ENCODE data around the gene HPSE2.

DNA sequence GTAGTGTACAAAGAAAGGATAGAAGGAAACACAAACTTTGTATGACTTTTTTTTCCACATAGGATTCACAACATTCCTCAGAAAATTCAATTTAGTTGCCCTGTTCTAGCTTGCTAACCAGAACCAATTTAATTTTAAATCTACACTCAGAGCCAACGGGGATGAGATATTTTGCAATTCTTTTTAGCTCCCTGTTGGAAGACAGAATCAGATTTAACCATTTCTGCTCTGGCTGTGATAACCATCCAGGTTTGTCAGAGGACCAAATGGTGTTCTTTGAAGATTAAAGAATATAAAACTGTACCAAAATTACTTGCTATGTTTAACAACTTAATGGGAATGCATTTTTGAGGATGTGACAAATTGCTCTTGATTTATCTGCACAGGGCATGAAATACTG, 319.7 kb downstream of the HPSE2 start:
- TF ChIP-seq, protein P1, sequence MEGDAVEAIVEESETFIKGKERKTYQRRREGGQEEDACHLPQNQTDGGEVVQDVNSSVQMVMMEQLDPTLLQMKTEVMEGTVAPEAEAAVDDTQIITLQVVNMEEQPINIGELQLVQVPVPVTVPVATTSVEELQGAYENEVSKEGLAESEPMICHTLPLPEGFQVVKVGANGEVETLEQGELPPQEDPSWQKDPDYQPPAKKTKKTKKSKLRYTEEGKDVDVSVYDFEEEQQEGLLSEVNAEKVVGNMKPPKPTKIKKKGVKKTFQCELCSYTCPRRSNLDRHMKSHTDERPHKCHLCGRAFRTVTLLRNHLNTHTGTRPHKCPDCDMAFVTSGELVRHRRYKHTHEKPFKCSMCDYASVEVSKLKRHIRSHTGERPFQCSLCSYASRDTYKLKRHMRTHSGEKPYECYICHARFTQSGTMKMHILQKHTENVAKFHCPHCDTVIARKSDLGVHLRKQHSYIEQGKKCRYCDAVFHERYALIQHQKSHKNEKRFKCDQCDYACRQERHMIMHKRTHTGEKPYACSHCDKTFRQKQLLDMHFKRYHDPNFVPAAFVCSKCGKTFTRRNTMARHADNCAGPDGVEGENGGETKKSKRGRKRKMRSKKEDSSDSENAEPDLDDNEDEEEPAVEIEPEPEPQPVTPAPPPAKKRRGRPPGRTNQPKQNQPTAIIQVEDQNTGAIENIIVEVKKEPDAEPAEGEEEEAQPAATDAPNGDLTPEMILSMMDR (IDR thresholded peaks at IDR 0.05) = no peak
- TF ChIP-seq POLR2A (IDR thresholded peaks at IDR 0.05) (no peak), POLR2AphosphoS5 (IDR thresholded peaks at IDR 0.05) (no peak)
